ENCODE data around the gene TET3.

Gene TET3

DNA sequence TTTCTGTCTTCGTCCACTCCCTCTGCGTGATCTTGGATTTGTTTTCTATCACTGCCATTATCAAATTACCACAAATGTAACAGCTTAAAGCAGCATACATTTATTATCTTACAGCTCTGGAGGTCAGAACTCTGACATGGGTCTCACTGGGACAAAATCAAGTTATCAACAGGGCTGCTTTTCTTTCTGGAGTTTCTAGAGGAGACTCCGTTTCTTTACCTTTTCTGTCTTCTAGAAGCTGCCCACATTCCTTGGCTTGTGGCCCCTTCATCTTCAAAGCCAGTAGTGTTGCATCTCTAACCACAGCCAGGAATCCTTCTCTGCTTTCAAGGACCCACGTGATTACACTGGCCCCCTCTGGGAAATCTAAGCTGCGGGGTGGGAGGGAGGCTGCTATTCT lies 21.9 kb upstream of the TET3 start:
- DNase-seq: no peak
- in situ Hi-C loops (cut with MboI; ENCODE audit: low pct_unique_long_range_greater_than_20kb, low sequenced_read_pairs): no loop called here

DNA sequence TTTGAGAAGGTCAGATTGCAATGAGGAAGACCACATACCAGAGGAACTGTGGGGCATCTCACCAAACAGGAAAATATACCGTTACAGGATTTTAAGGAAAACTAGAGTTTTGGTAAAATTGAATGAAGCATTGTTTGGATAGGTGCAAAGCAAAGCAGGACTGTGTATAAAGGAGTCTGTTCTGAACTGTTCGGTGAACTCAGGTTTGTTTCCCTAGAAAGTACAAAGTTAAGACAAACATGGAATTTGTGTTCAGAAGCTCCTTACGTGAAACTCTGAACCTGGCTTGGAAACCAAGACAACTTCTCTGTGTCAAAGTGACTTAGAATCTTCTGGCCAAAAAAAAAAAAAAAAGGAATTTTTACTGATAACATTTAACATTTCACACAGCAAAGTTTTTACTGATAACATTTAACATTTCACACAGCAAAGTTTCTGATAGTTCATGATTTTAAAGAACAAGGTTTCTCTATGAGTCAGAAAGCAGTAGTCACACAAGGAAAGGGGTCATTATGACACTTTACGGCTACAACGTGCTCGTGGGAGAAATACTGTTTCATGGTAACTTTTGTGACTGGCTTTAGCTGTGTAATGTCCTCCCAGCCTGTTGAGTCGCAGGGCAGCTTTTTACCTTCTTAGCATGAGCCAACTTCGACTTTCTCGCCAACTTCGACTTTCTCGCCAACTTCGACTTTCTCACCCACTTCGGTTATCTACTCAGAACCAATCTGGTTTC lies 21.2 kb upstream of the TET3 start:
- DNase-seq: no peak
- in situ Hi-C loops (cut with MboI; ENCODE audit: low pct_unique_long_range_greater_than_20kb, low sequenced_read_pairs): no loop called here

DNA sequence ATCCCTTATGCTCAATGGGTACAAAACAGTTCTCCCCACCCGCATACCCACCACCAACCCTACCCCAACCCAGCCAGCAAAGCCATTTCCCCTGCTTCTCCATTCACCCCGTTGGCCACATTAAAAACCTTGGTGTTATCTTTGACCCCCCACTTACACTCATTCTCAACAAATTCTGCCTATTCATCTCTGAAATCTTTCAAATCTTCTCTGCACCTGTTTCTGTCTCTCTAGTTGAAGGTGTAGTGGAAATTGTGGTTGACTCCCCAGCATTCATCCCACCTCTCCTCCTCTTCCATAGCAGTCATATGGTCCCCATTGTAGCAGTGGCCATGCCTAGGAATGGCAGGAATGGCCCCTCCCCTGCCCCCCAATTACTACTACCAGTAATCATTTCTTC lies 20.5 kb upstream of the TET3 start:
- in situ Hi-C loops (cut with MboI; ENCODE audit: low pct_unique_long_range_greater_than_20kb, low sequenced_read_pairs): no loop called here
- DNase-seq: no peak

DNA sequence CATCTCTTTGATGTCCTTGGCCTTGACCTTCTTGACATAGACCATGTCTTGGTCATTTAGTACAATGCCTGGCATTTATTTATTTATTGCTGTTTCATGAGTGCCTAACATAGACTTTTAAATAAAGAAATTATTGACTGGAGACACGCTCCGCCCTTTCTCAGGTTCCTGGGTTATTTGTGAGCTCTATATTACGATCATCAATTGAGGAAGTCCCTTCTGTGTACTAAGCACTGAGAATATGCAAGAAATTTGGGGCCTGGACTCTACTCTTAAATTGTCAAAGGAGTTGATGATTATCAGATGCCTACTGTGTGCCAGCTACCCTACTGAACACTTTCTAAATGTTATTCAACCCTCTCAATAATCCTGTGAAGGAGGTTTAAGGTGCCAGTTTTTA lies 19.7 kb upstream of the TET3 start:
- no peak for DNase-seq
- in situ Hi-C loops (cut with MboI; ENCODE audit: low pct_unique_long_range_greater_than_20kb, low sequenced_read_pairs): no loop called here

DNA sequence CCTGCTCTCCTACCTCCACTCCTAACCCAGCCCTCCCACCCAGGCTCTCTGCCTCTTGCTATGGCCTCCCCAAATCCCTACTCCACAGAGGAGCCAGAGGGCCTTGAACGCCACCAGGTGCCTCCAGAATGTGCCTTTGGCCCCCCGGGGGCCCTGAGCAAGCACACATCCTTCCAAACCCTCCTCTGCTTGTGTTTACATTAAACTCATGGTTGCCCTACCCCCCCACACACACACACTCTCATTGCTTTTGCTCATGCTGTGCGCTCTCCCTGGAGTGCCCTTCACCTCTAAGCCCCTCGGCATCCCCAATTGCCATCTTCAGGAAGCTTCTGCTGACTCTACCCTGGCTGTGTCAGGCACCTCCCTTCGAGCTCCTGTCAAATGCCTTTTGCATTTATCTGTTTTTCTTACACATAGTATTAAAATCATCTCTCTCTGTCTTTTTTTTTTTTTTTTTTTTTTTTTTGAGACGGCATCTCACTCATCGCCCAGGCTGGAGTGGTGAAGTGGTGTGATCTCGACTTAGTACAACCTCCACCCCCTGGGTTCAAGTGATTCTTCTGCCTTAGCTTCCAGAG lies 16.3 kb upstream of the TET3 start:
- in situ Hi-C loops (cut with MboI; ENCODE audit: low pct_unique_long_range_greater_than_20kb, low sequenced_read_pairs): no loop called here
- no peak for DNase-seq

DNA sequence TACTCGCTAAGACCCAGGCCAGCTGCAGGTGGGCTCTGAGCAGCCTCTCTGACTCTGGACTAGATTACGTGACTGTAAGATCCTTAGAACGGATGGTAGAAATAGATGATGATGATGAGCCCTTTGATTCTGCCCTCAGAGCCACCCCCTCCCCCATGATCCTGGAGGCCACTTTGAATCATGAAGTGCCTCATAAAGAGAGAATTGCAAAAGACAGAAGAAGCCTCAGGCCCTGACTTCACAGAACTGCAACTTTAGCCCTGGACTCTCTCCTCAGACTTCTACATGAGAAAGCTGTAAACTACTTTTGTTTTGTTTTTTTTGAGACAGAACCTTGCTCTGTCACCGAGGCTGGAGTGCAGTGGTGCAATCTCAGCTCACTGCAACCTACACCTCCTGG lies 15.4 kb upstream of the TET3 start:
- in situ Hi-C loops (cut with MboI; ENCODE audit: low pct_unique_long_range_greater_than_20kb, low sequenced_read_pairs): no loop called here
- DNase-seq: no peak

DNA sequence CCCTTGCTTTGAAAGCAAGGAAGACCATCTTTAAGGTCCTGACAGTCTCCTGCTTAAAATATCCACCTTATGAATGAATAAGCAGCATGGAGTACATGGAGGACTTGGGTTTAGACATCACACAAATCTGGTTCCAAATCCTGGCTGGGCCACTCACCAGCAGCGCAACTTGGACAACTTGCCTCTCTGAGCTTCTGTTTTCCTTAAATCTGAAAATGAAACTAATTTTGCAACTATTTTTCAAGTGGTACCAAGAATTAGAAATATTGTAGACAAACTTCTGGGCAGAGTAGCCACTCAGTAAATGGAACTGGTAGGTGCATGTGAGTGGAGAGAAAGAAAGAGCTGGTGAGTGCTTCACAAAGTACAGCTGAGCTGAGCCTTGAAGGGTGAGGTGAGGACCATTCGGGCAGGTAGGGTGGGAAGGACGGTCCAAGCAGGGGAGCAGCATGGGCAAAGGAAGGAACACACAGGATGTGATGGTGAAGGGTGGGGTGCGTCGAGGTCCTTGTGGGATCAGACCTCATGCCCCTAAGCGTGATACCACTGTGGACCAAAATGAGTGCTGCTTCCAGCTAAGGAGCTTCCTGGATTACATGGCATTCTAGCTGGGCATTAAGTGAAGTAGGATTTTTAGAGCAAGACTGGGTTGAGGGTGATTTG lies 14.4 kb upstream of the TET3 start:
- no peak for DNase-seq
- in situ Hi-C loops (cut with MboI; ENCODE audit: low pct_unique_long_range_greater_than_20kb, low sequenced_read_pairs): no loop called here

DNA sequence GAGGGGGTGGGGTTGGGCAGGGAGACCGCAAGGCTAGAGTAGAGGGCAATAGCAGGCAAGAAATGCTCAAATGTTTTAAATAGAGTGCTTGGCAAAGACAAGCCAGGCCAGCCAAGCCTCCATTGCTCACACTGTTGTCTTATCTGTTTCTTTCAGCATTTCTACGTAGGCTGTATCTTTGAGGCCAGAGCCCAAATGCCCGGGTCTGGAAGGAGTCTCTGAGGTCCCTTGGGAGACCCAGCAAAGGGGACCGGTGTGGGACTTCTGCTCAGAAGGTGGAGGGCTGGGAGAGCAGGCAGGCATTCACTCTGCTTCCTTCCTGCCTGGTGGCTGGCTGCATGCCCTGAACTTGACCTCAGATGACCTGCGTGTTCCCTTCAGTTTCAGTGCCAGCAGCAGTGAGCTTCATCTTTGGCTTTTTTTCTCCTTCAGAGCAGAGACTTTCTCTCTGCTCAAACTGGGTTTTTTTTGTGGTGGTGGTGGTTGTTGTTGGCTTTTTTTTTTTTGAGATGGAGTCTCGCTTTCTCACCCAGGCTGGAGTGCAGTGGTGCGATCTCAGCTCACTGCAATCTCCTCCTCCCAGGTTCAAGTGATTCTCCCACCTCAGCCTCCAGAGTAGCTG lies 13.7 kb upstream of the TET3 start:
- in situ Hi-C loops (cut with MboI; ENCODE audit: low pct_unique_long_range_greater_than_20kb, low sequenced_read_pairs): no loop called here
- peak; percentile 87 for DNase-seq

DNA sequence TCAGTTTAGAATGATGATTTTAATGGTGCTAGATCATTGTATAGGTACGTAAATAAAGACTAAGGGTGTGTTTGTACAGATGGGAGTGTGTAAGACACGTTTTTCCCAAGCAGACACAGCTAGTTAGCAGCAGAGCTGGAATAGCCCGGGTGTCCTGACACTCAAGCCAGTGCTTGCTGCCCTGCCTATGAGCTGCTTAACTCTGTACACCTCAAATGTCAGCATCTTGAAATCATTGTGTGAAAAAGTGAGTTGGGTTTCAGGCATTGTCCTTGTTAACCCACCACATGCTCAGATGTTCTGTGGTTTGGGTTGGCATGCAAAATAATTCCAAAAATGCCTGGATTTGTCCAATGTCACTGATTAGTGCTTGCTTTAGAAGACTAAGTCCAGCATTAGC lies 13.0 kb upstream of the TET3 start:
- no peak for DNase-seq

DNA sequence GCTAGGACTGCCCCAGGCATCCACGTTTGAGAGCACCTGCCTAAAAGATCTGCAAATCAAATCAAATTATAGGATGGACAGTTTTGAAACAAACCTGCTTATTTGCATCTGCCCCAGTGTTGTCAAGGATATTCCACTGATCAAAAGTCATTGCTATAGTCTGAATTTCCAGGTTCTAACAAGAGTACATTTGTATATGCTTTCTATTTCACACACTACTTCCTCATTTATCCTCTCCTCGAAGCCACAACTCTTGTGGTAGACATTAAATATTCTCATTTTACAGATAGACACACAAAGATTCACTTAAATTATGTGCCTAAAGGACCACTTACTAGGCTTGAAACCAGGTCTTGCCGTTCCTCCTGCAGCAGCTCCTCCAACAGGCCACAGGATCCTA lies 11.9 kb upstream of the TET3 start:
- in situ Hi-C loops (cut with MboI; ENCODE audit: low pct_unique_long_range_greater_than_20kb, low sequenced_read_pairs): no loop called here
- DNase-seq: peak; percentile 61

More for the DNA sequence above, 13.0 kb upstream of the TET3 start:
- in situ Hi-C loops (cut with MboI; ENCODE audit: low pct_unique_long_range_greater_than_20kb, low sequenced_read_pairs): no loop called here

DNA sequence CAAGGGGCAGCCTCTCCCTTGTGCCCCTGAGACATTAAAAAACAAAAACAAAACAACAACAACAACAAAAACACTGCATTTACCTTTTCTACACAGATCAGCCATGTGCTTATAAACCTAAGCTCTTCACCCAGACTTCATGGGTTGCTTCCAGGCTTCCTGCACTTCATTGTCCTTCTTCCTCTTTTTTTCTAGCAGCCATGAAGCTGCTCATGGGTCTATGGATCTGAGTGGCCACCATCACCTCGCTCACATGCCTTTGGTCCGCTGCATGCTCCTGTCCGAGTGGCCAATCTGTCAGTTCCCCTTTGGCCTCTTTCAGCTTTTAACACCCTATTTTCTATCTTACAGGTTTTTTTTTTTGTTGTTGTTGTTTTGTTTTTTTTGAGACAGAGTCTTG lies 9.0 kb upstream of the TET3 start:
- in situ Hi-C loops (cut with MboI; ENCODE audit: low pct_unique_long_range_greater_than_20kb, low sequenced_read_pairs): no loop called here
- DNase-seq: no peak

DNA sequence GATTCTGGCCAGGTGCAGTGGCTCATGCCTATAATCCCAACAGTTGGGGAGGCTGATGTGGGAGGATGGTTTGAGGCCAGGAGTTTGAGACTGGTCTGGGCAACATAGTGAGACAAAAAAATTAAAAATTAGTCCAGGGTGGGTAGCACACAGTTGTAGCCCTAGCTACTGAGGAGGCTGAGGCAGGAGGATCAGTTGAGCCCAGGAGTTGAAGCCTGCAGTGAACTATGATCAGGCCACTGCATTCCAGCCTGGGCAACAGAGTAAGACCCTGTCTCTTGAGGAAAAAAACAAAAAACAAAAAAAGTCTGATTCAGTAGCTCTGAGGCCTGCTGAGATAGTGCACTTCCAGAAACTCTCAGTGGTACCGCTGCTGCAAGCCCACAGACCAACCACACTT lies 7.9 kb upstream of the TET3 start:
- in situ Hi-C loops (cut with MboI; ENCODE audit: low pct_unique_long_range_greater_than_20kb, low sequenced_read_pairs): no loop called here
- DNase-seq: no peak

DNA sequence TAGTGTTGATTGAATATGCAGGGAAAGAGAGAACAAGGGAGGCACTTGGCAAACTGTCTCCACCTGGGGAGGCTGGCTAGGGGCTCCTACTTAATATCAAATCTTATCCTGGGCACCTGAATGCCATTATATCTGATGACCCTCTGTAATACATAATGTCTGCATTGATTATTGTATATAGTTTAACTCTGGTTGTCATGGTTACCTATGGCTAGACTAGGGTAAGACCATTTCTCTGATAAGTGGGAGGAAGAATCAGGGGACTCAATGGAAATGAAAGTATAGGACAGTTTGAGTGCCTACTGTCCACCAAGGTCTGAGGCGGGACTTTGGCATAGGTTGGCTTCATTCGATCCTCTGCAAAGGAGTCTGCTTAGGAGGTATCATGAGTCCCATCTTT lies 7.2 kb upstream of the TET3 start:
- no peak for DNase-seq
- in situ Hi-C loops (cut with MboI; ENCODE audit: low pct_unique_long_range_greater_than_20kb, low sequenced_read_pairs): no loop called here

DNA sequence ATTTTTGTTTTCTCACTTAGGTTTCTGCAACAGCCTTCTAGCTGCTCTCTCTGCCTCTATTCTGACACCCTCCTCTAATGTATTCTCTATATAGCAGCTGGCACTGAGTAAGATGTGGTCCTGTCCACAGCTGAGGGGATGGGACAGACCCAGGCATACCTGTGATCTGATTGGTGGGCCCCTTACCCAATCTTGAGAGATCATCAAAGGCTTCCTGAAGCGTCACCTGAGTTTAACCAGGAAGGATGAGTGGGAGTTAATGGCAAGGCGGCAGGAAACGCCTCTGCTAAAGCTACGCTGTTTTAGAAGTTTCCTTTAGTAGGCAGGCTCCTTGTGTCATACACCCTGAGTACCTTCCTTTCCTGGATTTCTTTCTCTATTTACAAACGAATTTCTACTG lies 5.7 kb upstream of the TET3 start:
- in situ Hi-C loops (cut with MboI; ENCODE audit: low pct_unique_long_range_greater_than_20kb, low sequenced_read_pairs): no loop called here
- DNase-seq: no peak

DNA sequence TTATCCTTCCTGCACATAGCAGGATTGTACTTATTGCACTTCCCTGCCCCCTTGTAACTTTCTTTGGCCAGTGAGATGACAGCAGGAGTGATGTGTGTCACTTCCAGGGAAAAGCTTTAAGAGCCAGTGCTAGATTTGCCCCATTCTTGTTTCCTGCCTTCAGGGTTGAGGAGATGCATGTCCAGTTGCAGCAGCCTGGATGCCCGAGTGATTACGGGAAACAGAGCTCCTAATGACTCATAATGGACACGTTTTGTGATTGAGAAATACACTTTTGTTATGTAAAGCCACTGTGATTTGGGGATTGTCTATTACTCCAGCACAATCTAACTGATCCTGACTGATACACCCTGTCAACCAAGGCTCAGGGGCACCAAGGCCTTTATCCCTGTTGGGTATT lies 5.0 kb upstream of the TET3 start:
- DNase-seq: no peak
- in situ Hi-C loops (cut with MboI; ENCODE audit: low pct_unique_long_range_greater_than_20kb, low sequenced_read_pairs): no loop called here

DNA sequence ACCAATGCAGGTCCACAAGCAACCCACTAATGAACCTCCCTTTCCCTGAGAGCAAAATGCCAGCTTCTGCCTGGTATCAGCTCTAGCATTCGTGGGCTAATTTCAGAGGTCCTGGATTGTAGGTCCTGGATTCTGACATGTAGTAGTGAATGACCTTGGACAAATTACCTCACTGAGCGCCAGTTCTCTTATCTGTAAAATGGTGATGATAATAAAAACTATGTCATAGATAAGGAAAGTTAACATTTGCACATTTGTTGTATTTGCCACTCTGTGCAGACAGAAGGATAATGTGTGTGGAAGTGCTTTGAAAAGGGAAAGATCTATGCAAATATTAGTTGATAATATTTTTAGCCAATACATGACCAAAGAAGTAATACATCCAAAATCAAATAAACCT lies 4.1 kb upstream of the TET3 start:
- in situ Hi-C loops (cut with MboI; ENCODE audit: low pct_unique_long_range_greater_than_20kb, low sequenced_read_pairs): no loop called here
- no peak for DNase-seq

DNA sequence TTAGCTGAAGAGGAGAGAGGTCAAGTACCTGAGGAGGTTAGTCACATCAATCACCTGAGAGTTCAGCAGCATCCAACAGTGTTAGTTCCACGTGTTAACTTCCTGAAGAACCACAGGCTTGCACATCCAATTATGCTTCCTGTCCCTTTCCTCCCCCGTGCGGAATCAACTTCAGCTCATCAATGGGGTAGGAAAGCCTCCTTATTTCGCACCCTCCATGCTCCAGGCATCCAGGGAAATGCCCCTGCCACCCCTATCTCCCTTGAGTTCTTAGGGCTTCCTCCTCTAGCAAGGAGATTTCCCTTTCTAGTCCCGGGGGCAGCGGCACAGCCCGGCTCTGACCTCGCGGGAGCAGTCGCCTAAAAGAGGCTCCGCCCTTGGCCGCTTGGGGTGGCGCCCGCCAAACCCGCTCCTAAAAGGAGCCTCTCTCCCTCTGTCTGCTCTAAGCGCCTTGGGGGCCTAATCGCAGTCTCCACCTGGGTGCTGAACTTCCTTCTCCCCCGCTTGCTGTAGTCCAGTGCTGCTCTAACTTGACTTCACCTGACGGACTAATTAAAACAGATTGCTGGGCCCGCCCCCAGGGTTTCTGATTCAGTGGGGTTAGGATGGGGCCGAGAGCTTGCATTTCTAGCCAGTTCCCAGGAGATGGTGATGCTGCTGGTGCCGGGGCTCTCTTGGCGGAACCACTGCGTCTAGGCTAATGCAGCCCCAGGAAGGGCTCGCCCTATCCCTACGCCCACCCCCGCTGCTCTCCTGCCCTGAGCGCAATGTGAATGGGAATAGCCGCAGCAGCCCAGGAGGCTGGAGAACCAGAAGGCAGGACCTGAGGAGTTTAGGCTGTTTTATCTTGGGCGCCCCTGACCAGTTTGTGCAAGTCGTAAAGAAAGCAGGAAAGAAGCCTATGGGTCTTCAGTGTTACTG lies 3.4 kb upstream of the TET3 start:
- DNase-seq: peak; percentile 71
- in situ Hi-C loops (cut with MboI; ENCODE audit: low pct_unique_long_range_greater_than_20kb, low sequenced_read_pairs): no loop called here

DNA sequence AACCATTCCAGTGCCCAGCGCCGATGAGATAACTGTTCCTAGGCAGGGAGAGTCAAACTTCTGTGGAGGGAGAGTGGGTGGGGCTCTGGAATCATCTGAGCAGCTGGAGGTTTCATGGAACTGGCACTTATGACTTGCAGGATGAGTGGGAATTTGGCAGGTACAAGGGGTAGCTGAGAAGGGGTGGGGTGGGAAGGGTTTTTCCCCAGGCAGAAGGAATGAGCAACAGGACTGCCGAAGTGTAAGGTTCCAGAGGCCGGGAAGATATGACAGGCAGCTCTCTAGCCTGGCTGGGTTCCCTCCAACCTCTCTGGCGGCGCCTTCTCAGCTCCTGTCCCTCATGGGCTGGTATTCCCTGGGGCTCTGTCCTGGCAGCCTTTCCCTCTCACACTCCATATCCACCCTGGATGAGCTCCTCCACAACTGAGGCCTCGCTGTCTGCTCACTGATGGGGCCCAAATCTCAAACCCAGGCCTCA lies 2.5 kb upstream of the TET3 start:
- no peak for DNase-seq

More for the DNA sequence above, 2.5 kb upstream of the TET3 start:
- in situ Hi-C loops (cut with MboI; ENCODE audit: low pct_unique_long_range_greater_than_20kb, low sequenced_read_pairs): no loop called here

All from KBM-7 (cell line).